AG08395 (cell line): Measurements from ENCODE around the gene CDR2.

Source experiments
- DNase-seq: peaks from one replicate; pipeline ENCODE4 v3.0.0; 2012; ENCODE audit warnings: mixed read lengths, low spot score

CDR2 gene

GRCh38 chr16:22323959-22324786, 50.2 kb downstream of the CDR2 start:
- no peak for DNase-seq

GRCh38 chr16:22323173-22323958, 51.1 kb downstream of the CDR2 start:
- no peak for DNase-seq

- no peak for DNase-seq
Observed at GRCh38 chr16:22322741-22323140, 51.7 kb downstream of the CDR2 start.

- DNase-seq = no peak
Observed at GRCh38 chr16:22322021-22322471, 52.4 kb downstream of the CDR2 start.

- DNase-seq = peak; percentile 82
Observed at GRCh38 chr16:22321340-22322001, 52.9 kb downstream of the CDR2 start.

- DNase-seq = no peak
Observed at GRCh38 chr16:22320572-22321339, 53.7 kb downstream of the CDR2 start.

GRCh38 chr16:22318690-22319358, 55.6 kb downstream of the CDR2 start:
- peak; percentile 35 for DNase-seq

- no peak for DNase-seq
Observed at GRCh38 chr16:22317625-22318024, 56.8 kb downstream of the CDR2 start.

GRCh38 chr16:22317001-22317530, 57.4 kb downstream of the CDR2 start:
- no peak for DNase-seq

GRCh38 chr16:22316411-22316811, 58.0 kb downstream of the CDR2 start:
- no peak for DNase-seq

- no peak for DNase-seq
Observed at GRCh38 chr16:22315979-22316378, 58.4 kb downstream of the CDR2 start.

- DNase-seq = no peak
Observed at GRCh38 chr16:22314661-22315626, 59.5 kb downstream of the CDR2 start.

GRCh38 chr16:22313876-22314470, 60.4 kb downstream of the CDR2 start:
- DNase-seq = no peak

- no peak for DNase-seq
Observed at GRCh38 chr16:22312897-22313781, 61.3 kb downstream of the CDR2 start.

GRCh38 chr16:22311520-22311919, 62.9 kb downstream of the CDR2 start:
- no peak for DNase-seq

- DNase-seq = no peak
Observed at GRCh38 chr16:22308824-22309520, 65.4 kb downstream of the CDR2 start.

- no peak for DNase-seq
Observed at GRCh38 chr16:22307838-22308237, 66.6 kb downstream of the CDR2 start.

GRCh38 chr16:22306788-22307187, 67.6 kb downstream of the CDR2 start:
- DNase-seq = no peak
